Hematopoietic multipotent progenitor cell treated with erythropoietin and hydrocortisone succinate and interleukin-3 and kit ligand, for 15 days (in vitro differentiated cells): ENCODE data around the gene TEX29.

Source experiments
- DNase-seq: peaks from one replicate; pipeline ENCODE4 v3.0.0-alpha.2; 2015; ENCODE audit warnings: low spot score

TEX29 gene

DNA sequence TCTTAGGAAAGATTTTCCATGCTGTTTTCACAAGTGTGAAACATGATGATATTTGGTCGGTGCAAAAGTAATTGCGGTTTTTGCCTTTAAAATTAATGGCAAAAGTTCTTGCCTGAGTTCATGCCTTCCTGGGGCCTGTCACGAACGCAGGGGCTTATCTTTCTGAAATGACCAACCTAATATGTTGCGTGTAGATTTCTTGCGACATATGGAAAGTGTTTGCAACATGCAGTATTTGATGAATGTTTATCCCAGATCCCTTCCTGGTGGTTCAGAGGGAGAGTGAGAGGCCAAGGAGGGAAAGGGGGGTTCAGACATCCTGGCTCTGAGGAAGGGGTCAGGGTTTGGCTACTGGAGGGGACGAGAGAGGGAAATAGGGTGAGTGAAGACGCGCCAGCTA, 72.0 kb downstream of the TEX29 start:
- no peak for DNase-seq

DNA sequence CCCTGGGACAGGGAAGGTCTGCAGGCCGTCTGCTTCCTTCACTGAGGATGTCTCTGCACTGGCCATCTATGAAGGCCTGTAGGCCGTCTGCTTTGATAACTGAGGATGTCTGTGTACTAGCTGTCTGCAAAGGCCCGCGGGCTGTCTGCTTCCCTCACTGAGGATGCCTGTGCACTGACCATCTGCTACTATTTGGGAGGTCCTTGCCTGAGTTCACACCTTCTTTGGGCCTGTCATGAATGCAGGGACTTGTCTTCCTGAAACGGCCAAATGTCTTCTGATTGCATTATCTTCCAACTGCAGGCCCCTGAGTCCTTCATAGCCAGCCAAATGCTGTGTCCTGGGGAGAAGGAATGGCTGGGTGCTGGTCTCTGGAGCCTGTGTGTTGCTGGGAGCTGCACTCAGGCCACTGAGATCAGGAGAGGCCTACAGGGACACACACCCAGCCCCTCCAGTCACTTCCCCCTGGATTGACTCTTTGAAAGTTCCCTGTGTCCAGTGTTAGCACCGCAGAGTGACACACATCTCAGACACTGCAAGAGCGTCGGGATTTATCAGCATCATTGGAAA, 72.9 kb downstream of the TEX29 start:
- DNase-seq = no peak
